ENCODE measurements around the gene MAN2A2.

MAN2A2 gene

DNA sequence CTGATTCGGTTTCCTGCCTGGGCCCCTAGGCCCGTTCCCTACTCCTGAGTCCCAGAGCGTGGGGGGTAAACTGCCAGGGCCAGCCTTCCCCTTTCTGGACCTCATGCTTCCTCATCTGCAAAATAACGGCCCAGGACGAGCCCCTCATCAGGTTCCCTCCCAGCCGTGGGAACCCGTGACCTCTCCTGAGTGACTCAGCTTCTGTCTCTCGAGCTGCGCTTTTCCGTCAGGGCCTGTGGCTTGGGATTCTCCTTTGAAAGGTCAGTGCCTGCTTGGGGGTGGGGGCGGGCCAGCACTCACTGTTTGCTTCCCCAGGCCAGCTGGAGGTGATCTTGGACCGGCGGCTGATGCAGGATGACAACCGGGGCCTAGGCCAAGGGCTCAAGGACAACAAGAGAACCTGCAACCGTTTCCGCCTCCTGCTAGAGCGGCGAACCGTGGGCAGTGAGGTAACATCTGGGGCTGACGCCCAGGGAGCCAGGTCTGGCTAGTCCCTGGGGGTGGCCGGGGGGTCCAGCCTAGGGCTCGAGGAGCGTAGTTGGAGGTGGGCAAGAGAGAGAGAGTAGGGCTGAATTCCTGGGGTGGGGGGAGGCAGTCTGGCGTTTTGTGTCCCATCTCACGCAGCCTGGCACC is 12.8 kb downstream of the MAN2A2 start:
- in situ Hi-C loops (cut with HindIII; ENCODE audit: low pct_ligation_motif_present, low sequenced_read_pairs): no loop called here
- TF ChIP-seq, protein P1, sequence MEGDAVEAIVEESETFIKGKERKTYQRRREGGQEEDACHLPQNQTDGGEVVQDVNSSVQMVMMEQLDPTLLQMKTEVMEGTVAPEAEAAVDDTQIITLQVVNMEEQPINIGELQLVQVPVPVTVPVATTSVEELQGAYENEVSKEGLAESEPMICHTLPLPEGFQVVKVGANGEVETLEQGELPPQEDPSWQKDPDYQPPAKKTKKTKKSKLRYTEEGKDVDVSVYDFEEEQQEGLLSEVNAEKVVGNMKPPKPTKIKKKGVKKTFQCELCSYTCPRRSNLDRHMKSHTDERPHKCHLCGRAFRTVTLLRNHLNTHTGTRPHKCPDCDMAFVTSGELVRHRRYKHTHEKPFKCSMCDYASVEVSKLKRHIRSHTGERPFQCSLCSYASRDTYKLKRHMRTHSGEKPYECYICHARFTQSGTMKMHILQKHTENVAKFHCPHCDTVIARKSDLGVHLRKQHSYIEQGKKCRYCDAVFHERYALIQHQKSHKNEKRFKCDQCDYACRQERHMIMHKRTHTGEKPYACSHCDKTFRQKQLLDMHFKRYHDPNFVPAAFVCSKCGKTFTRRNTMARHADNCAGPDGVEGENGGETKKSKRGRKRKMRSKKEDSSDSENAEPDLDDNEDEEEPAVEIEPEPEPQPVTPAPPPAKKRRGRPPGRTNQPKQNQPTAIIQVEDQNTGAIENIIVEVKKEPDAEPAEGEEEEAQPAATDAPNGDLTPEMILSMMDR (IDR thresholded peaks at IDR 0.05; ENCODE audit: low read depth, low read length, missing control alignments): no peak
- Histone ChIP-seq H3K36me3 (replicated peaks) (peaks cover 47% of the 10 kb centered on the region), H3K27me3 (replicated peaks) (no peaks in the 10 kb centered on the region), H3K27ac (peak overlapping the region; percentile 44), H3K4me3 (ENCODE audit: low read depth, low read length) (no peak overlapping the region)
- DNase-seq: peak; percentile 76

DNA sequence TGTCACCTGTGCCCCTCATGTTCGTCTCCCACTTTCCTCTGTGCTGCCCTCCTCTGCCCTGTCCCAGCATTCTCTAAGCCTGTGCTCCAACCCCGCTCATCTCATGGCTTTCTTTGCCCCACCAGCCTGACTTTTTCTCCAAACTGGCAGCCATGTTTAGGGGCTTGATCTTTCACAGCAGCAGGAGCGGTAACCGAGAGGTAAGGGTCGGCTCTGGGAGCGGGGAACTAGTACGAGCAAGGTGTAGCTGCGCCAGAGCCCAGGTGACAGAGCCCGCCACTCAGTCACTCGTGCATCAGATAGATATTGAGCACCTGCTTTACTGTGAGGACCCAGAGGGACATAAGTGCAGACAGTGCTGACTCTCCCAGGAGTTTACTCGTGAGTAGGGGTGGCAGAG is 13.4 kb downstream of the MAN2A2 start:
- in situ Hi-C loops (cut with HindIII; ENCODE audit: low pct_ligation_motif_present, low sequenced_read_pairs): no loop called here
- no peak for DNase-seq
- H3K27me3 ChIP-seq (replicated peaks): no peaks in the 10 kb centered on the region
- H3K27ac ChIP-seq: no peak overlapping the region
- TF ChIP-seq, protein P1 (IDR thresholded peaks at IDR 0.05; ENCODE audit: low read depth, low read length, missing control alignments): no peak
- H3K36me3 ChIP-seq (replicated peaks): peaks cover 44% of the 10 kb centered on the region
- no peak overlapping the region for H3K4me3 ChIP-seq (ENCODE audit: low read depth, low read length)

DNA sequence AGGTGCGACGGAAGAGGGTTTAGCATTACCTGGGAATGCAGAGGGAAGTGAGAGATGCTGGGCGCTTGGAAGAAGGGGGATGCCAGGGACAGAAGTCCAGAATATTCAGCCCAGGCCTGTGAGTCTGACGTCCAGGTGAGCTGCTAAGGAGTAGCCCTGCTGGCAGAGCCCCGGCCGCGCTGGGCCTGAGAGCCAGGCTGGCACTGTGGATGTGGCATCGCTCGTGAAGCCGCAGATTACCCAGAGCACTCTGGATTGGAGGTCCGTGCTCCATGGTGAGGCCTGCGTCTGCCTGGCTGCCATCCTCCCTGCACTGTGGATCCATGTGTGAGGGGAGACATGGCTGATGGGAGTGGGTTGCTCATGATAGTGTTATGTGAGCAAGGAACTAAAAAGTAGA is 14.5 kb downstream of the MAN2A2 start:
- TF ChIP-seq, protein P1 (IDR thresholded peaks at IDR 0.05; ENCODE audit: low read depth, low read length, missing control alignments): no peak
- peaks cover 37% of the 10 kb centered on the region for H3K36me3 ChIP-seq (replicated peaks)
- in situ Hi-C loops (cut with HindIII; ENCODE audit: low pct_ligation_motif_present, low sequenced_read_pairs): no loop called here
- H3K27me3 ChIP-seq (replicated peaks): no peaks in the 10 kb centered on the region
- H3K4me3 ChIP-seq (ENCODE audit: low read depth, low read length): no peak overlapping the region
- DNase-seq: no peak
- H3K27ac ChIP-seq: no peak overlapping the region

DNA sequence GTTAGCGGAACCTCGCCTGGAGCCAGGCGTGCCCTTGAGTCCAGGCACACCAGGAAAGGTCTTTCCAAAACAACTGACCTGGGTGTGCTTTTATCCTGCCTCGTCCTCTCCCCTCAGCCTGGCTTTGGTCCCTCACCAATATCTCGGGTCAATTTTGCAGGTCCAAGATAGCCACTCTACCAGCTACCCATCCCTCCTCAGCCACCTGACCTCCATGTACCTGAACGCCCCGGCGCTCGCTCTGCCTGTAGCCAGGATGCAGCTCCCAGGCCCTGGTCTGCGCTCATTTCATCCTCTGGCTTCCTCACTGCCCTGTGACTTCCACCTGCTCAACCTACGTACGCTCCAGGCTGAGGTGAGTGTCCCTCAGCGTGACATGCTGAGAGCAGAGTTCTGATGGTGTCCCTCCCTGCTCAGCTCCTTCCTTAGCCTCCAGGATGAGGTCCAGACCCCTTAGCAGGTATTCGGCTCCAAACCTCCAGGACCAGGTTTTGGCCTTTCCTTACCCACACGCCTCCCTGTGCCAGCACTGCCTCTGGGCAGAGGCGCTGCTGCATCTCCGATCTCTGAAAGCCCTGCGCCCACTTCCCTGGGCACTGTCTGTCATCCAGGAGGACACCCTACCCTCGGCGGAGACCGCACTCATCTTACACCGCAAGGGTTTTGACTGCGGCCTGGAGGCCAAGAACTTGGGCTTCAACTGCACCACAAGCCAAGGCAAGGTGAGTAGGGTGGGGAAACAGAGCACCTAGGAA is 15.1 kb downstream of the MAN2A2 start:
- Histone ChIP-seq H3K36me3 (replicated peaks) (peaks cover 36% of the 10 kb centered on the region), H3K4me3 (ENCODE audit: low read depth, low read length) (no peak overlapping the region), H3K27me3 (replicated peaks) (no peaks in the 10 kb centered on the region), H3K27ac (no peak overlapping the region)
- DNase-seq: no peak
- in situ Hi-C loops (cut with HindIII; ENCODE audit: low pct_ligation_motif_present, low sequenced_read_pairs): no loop called here
- TF ChIP-seq, protein P1 (IDR thresholded peaks at IDR 0.05; ENCODE audit: low read depth, low read length, missing control alignments): no peak

DNA sequence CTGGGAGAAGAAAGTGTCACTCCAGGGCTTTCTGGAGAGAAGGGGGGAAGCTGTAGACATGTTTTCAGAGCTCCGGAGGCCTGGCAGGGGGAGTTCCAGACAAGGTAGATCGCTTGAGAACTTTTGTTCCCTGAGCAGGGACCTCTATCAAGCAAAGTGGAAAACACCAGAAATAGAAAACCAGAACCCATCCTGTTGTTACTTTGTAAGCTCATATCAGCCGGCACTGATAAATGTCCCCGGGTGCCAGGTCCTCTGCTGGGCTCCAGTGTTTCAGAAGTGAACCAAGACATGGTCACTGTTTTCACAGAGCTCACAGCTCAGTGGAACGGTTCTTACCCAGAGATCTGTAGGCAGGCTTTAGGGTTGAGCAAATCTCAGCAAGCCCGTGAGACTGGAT is 15.7 kb downstream of the MAN2A2 start:
- Histone ChIP-seq H3K4me3 (ENCODE audit: low read depth, low read length) (no peak overlapping the region), H3K36me3 (replicated peaks) (peaks cover 32% of the 10 kb centered on the region), H3K27ac (no peak overlapping the region), H3K27me3 (replicated peaks) (no peaks in the 10 kb centered on the region)
- in situ Hi-C loops (cut with HindIII; ENCODE audit: low pct_ligation_motif_present, low sequenced_read_pairs): no loop called here
- TF ChIP-seq, protein P1 (IDR thresholded peaks at IDR 0.05; ENCODE audit: low read depth, low read length, missing control alignments): no peak
- no peak for DNase-seq
